M059J (cell line): ENCODE measurements around the gene SLC6A4. TPM values are rescaled to one million over a fixed set of nuclear protein-coding genes. Genes with fewer than 3 reads are reported as not detected.
A peak's percentile ranks its signal among the peaks of the same experiment; 100 is the strongest.
"Not testable (repeated sequence)": the region's sequence is repeated elsewhere in the genome, so short reads cannot be mapped to it uniquely, and the experiment has no call there.

Experiments
- DNase-seq: peaks from one replicate; pipeline ENCODE4 v3.0.0-alpha.2; 2012; ENCODE audit warnings: low read depth
- total RNA-seq: library from RNA; depleted of rRNA; stranded (reverse); fragments of >200 nt; shearing (Covaris generic); gene quantifications from 2 replicates; pipeline ENCODE4 v1.2.3, GENCODE V29; 2014

Gene SLC6A4
- total RNA-seq, 1 experiment from 2014 or later: 0.12 TPM

- no peak for DNase-seq
These were observed 3.0 kb upstream of the SLC6A4 start for GRCh38 chr17:30238387-30239088.

DNA sequence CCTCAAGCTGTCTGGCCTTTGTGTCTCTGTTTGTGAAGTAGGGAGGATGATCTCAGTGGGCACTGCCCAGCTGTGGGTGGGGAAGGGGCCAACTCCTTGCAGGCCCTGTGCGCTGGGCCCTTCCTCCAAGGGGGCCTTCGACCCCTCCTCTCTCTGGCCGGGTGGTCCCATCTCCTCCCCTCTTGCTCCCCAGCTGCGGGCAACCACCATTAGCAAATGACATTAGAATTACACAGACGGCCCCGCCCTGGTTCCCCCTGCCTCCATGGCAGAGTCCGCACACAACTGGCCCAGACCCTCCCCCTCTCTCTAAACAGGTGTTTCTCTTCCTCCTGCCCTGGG is 2.5 kb upstream of the SLC6A4 start:
- DNase-seq: no peak

GRCh38 chr17:30237296-30238002 is 2.0 kb upstream of the SLC6A4 start:
- DNase-seq: no peak

DNA sequence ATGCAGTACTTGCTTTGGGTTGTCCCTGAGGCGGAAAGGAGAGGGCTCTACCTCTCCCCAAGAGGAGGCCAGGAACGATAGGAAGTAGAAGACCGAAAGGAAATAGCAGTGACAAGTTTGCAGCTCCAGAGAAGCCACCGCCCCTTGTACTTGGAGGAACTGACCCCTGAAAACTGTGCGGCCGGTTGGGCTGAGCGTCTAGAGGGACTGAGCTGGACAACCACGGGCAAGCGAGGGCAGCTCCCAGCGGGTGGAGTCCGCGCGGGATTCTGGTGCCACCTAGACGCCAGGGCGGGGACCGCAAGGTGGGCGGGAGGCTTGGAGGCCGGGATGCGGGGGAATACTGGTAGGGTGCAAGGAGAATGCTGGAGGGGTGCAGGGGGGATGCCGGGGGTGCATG is 1.3 kb upstream of the SLC6A4 start:
- DNase-seq: peak; percentile 62

GRCh38 chr17:30236297-30236624 is 764 bp upstream of the SLC6A4 start:
- no peak for DNase-seq

GRCh38 chr17:30234964-30235363 is 533 bp downstream of the SLC6A4 start:
- DNase-seq: peak; percentile 13

DNA sequence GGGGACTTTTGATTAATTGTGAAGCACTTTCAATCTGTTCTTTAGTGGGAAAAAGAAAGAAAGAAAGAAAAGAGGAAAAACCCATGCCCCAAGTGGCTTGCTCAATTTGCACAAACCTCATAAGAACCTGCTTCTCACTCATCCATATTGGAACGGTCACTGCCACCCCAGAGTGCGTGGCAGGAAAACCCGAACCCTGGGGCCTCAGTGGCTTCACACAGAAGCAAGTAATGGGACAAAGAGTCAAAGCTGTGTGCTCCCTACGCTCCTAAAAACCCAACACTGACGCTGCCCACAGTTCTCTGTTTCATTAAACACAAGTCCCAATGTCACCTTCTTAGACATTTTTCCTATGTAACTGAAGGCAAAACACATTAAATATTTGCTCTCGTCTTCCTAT is 1.2 kb downstream of the SLC6A4 start:
- DNase-seq: no peak

- DNase-seq: no peak
These were observed 2.6 kb downstream of the SLC6A4 start for GRCh38 chr17:30232824-30233427.

DNA sequence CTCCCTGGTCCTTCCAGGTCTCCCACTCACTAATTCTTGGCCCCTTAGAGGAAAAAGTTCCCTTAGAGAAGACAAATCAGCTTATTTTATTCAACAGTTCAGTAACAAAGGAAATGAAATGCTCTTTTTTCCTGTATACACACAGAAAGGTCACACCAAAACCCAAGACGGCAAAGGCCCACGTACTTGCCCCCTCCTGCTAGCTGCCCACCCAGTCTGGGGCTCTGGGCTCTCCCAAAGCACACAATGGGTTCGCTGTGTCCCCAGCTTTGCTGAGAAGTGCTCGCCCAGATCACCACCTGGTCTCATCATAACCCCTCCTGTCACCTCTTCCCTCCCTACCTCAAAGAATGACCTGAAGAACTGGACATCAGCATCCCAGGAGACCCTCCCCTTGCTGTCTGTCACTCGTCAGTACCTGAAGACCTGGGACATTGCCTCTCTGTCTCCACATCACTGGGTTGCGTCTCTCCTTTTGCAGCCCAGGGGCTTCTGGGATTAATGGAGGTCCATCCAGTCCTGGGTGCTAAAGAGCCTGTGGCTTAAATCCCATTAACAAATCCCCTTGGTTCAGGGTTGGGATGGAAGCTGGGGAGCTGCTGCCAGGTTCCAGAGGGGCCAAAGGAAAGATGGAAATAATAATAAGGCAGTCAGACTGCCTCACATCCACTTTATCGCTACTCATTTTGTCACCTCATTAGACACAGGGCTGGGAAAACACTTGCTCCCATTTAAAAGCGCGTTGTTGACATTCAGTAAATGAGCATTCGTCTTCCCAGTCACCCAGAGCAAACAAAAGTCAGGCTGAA is 3.3 kb downstream of the SLC6A4 start:
- no peak for DNase-seq

DNA sequence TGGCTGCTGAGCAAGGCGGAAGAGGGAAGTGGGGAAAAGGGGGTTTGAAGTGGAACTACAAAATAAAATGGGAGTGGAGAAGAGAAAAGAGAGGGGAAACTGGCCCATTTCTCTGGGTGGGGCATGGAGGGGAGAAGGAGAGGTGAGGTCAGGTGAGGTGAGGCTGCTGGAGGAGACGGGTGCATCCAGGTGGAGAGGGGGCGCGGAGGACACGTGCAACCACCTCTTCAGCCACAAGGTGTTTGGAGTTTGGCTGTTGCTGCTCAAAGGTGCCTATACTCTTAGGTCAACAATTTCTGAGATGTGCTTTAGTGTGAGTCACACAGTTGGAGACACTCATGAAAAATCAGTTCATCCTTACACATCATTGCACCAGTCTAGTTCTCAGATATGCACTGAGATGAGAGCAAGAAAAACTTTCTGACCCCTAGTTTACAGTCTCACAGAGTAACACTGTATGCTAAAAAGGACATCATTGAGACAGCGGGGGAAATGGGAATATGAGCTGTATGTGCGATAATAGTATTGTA is 4.8 kb downstream of the SLC6A4 start:
- DNase-seq: no peak

GRCh38 chr17:30230009-30230408 is 5.5 kb downstream of the SLC6A4 start:
- DNase-seq: not testable (repeated sequence)

- DNase-seq: no peak
These were observed 6.5 kb downstream of the SLC6A4 start for GRCh38 chr17:30229012-30229411.

DNA sequence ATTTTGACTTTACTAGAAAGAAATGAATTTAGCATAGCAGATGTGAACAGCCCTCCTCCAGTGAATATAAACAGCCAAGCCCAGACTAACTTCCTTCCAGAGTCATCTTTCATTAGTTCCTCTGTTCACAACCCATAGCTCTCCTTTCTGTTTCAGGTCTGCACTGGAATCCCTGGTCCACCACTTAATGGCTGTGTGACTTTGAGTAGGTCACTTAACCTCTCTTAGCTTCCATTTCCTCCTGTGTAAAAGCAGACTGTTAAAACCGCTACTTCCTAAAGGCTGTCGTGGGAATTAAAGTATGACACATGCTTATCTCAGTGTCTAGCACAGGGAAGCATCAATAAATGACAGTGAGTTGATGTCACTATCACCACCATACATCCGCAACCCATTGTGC is 7.5 kb downstream of the SLC6A4 start:
- no peak for DNase-seq

DNA sequence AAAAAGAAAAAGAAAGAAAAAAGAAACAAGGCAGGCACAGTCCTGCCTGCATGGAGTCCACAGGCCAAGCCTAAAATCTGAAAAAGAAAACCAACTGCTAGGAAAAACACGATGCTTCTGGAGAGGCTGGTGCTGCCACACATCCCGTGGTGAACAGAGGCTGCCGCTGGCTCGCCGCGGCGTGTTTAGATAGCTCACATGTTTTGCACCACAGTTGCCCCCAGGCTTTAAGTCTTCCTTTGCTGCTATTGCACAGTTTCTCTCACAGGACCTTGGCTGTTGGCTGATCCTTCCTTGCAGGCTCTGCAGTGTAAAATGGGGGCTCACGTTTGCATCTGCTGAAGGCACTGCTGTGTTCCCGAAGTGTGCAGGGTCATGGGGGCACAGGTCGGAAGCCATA is 8.6 kb downstream of the SLC6A4 start:
- no peak for DNase-seq

DNA sequence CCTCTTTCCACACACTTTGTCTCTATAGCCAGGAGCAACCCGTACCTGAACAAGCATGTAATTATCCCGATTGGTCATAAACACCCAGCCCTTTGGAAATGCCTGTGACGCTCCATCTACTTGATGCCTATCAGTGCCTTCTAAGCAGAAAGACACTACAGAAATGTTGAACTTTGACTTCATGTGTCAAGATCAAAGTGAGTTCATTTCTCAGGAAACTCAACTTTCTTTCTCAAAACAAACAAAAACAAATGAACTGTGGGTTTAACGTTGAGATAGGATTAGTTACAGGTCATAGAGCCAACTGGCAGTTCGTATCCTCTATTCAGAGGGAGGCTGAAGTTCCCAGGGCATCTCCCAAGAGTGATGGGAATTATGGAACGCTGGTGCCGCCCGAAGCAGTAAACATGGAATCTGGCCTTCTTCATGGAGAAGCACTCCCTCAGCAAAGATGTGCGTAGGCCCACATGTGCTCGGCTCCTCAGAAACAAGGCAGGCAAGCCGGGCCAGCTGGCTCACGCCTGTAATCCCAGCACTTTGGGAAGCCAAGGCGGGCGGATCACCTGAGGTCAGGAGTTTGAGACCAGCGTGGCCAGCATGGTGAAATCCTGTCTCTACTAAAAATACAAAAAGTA is 9.5 kb downstream of the SLC6A4 start:
- peak; percentile 65 for DNase-seq

- DNase-seq: peak; percentile 52
These were observed 10.4 kb downstream of the SLC6A4 start for GRCh38 chr17:30225112-30225511.

GRCh38 chr17:30224419-30224960 is 11.0 kb downstream of the SLC6A4 start:
- DNase-seq: no peak

- DNase-seq: no peak
These were observed 12.7 kb downstream of the SLC6A4 start for GRCh38 chr17:30222721-30223175.

- DNase-seq: no peak
These were observed 13.2 kb downstream of the SLC6A4 start for GRCh38 chr17:30222251-30222650.

GRCh38 chr17:30221346-30221745 is 14.2 kb downstream of the SLC6A4 start:
- DNase-seq: no peak

DNA sequence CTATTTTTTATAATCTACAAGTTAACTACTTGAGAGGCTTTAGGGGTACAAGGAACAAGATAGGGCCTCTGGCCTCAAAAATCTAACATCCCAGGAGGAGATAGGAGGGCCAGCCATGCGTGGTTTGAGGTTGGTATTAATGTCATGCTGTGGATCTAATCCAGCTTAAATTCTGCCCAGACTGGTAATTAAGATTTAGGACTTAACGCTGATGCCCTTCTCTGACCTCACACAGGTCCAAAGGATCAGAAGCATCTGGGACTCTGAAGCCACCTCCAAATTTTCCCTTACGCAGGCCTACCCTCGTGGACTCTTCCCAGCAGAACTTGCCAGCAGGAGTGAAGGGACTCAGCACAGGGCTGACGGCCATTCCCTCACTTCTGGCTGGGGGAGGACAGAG is 15.1 kb downstream of the SLC6A4 start:
- no peak for DNase-seq
